ENCODE data around the gene CLCN5. TPM values are rescaled to one million over a fixed set of nuclear protein-coding genes. Genes with fewer than 3 reads are reported as not detected.

The CLCN5 gene
- total RNA-seq, 1 experiment from 2014 or later = 0.76 TPM

- DNase-seq = no peak
- no peaks in the 10 kb centered on the region for H3K36me3 ChIP-seq
These were observed 54.3 kb downstream of the CLCN5 start for GRCh38 chrX:49976682-49977197.

GRCh38 chrX:49977319-49978090 is 55.1 kb downstream of the CLCN5 start:
- no peak for DNase-seq
- H3K4me3 ChIP-seq = no peak overlapping the region
- no peaks in the 10 kb centered on the region for H3K27me3 ChIP-seq
- H3K9me3 ChIP-seq = no peaks in the 10 kb centered on the region
- H3K36me3 ChIP-seq = no peaks in the 10 kb centered on the region

More at GRCh38 chrX:49976682-49977197, 54.3 kb downstream of the CLCN5 start:
- Histone ChIP-seq H3K9me3 (no peaks in the 10 kb centered on the region), H3K27me3 (no peaks in the 10 kb centered on the region), H3K4me3 (no peak overlapping the region)

DNA sequence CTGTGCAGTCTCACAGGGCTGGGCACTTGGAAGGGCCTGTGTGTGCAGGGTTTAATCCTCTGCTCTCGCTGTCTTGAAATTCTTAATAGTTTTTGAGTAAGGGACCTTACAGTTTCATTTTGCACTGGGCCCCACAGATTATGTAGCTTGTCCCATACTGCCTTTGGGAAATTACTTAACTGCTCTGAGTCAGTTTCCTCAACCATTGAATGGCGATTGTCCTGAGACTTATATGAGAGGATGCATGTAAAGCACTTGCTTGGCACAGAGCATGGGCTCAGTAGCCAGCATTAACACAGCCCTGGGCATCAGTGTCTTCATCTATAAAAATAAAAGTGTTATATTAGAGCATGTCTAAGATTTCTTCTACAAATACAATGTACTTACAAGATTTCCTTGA is 55.8 kb downstream of the CLCN5 start:
- Histone ChIP-seq H3K4me3 (no peak overlapping the region), H3K9me3 (no peaks in the 10 kb centered on the region), H3K27me3 (no peaks in the 10 kb centered on the region), H3K36me3 (no peaks in the 10 kb centered on the region)
- no peak for DNase-seq

DNA sequence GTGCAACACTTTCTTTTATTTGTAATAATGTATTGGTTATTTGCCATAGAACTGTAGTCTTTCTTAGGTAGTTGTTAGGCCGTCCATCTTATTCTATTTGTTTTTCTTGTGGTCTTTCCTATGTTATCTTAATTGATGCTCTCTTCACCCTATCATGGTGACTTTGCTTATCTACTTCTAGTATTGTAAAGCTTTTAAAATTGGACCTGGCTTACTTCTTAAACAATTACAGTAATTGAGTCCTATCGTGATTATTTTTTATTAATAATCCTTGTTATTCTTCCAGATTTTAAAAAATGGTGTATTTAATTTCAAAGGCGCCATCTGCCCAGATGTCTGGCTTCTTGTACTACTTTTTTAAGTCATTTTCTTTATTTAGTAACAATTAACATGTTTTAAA is 63.7 kb downstream of the CLCN5 start:
- DNase-seq = no peak
- Histone ChIP-seq H3K9me3 (no peaks in the 10 kb centered on the region), H3K36me3 (no peaks in the 10 kb centered on the region), H3K4me3 (no peak overlapping the region), H3K27me3 (no peaks in the 10 kb centered on the region)

DNA sequence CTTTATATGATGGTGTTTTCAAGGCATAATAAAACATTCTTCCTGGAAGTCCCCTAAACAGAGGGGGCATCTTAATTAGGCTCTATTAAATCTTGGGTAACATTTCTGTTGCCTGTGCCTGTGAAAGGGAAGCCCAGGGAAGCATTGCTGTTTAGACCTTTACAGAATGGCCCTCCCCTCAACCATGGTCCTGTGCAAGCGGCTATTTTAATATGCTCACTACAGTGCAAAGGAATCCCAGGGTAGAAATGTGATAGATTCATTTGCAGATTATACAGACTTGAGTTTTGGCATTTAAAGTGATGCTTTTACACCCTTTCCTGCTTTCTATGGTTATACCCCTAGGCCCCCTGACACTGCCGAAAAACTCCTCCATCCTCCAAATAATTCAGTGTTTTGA is 65.3 kb downstream of the CLCN5 start:
- Histone ChIP-seq H3K36me3 (no peaks in the 10 kb centered on the region), H3K27me3 (no peaks in the 10 kb centered on the region), H3K4me3 (no peak overlapping the region), H3K9me3 (no peaks in the 10 kb centered on the region)
- no peak for DNase-seq

GRCh38 chrX:49988143-49988542 is 65.7 kb downstream of the CLCN5 start:
- H3K9me3 ChIP-seq = no peaks in the 10 kb centered on the region
- H3K4me3 ChIP-seq = no peak overlapping the region
- H3K36me3 ChIP-seq = no peaks in the 10 kb centered on the region
- no peaks in the 10 kb centered on the region for H3K27me3 ChIP-seq
- DNase-seq = no peak

GRCh38 chrX:49991758-49992157 is 69.4 kb downstream of the CLCN5 start:
- H3K36me3 ChIP-seq = no peaks in the 10 kb centered on the region
- H3K27me3 ChIP-seq = no peaks in the 10 kb centered on the region
- H3K9me3 ChIP-seq = no peaks in the 10 kb centered on the region
- no peak overlapping the region for H3K4me3 ChIP-seq
- DNase-seq = no peak

GRCh38 chrX:49992853-49993252 is 70.5 kb downstream of the CLCN5 start:
- no peak for DNase-seq
- H3K27me3 ChIP-seq = no peaks in the 10 kb centered on the region
- H3K36me3 ChIP-seq = no peaks in the 10 kb centered on the region

GRCh38 chrX:49993661-49994060 is 71.3 kb downstream of the CLCN5 start:
- DNase-seq = no peak
- no peaks in the 10 kb centered on the region for H3K36me3 ChIP-seq

More at GRCh38 chrX:49992853-49993252, 70.5 kb downstream of the CLCN5 start:
- Histone ChIP-seq H3K9me3 (no peaks in the 10 kb centered on the region), H3K4me3 (no peak overlapping the region)

GRCh38 chrX:49995107-49995731 is 72.8 kb downstream of the CLCN5 start:
- Histone ChIP-seq H3K36me3 (no peaks in the 10 kb centered on the region), H3K27me3 (no peaks in the 10 kb centered on the region), H3K9me3 (no peaks in the 10 kb centered on the region), H3K4me3 (no peak overlapping the region)
- DNase-seq = peak; percentile 1

More at GRCh38 chrX:49993661-49994060, 71.3 kb downstream of the CLCN5 start:
- Histone ChIP-seq H3K4me3 (no peak overlapping the region), H3K9me3 (no peaks in the 10 kb centered on the region), H3K27me3 (no peaks in the 10 kb centered on the region)

- H3K4me3 ChIP-seq = no peak overlapping the region
- no peaks in the 10 kb centered on the region for H3K9me3 ChIP-seq
- H3K36me3 ChIP-seq = no peaks in the 10 kb centered on the region
- DNase-seq = no peak
- no peaks in the 10 kb centered on the region for H3K27me3 ChIP-seq
These were observed 73.5 kb downstream of the CLCN5 start for GRCh38 chrX:49995795-49996455.

DNA sequence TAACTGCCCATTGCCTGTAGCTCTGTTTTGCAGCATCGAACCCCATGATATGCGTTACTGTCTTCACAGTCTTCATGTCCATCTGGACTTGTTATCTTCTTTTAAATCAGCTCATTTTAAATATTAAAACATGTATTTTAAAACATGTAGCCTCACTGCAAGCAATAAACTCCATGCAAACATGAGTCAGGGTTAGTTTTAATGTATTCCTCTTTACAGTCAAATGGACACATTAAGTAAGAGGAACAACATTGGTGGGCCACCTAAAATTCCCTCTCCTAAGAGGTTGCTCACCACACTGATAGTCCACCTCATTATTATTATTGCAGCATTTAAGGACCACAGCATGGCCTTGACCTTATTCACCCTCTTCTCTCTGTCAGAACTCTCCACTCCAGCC is 74.1 kb downstream of the CLCN5 start:
- no peaks in the 10 kb centered on the region for H3K36me3 ChIP-seq
- H3K9me3 ChIP-seq = no peaks in the 10 kb centered on the region
- H3K27me3 ChIP-seq = no peaks in the 10 kb centered on the region
- no peak overlapping the region for H3K4me3 ChIP-seq
- DNase-seq = no peak

DNA sequence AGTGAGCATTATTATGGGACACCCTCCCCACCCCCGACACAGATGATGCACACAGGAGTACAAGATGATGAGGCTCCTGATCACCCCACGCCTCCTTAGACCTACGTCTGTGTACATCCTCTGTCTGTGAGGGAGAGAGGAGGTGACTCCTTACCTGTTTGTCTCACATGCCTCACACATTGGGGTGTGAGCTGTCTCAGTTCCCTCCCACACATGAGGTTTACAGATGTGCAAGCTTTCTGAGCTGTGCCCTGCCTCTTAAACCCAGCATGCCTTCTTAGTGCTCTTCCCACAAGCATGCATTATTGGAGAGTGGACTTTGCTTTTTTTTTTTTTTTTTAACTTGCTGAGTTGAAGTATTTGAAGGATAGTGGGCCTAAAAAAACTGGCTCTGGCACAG is 76.7 kb downstream of the CLCN5 start:
- Histone ChIP-seq H3K9me3 (no peaks in the 10 kb centered on the region), H3K36me3 (no peaks in the 10 kb centered on the region), H3K27me3 (no peaks in the 10 kb centered on the region), H3K4me3 (no peak overlapping the region)
- DNase-seq = no peak

DNA sequence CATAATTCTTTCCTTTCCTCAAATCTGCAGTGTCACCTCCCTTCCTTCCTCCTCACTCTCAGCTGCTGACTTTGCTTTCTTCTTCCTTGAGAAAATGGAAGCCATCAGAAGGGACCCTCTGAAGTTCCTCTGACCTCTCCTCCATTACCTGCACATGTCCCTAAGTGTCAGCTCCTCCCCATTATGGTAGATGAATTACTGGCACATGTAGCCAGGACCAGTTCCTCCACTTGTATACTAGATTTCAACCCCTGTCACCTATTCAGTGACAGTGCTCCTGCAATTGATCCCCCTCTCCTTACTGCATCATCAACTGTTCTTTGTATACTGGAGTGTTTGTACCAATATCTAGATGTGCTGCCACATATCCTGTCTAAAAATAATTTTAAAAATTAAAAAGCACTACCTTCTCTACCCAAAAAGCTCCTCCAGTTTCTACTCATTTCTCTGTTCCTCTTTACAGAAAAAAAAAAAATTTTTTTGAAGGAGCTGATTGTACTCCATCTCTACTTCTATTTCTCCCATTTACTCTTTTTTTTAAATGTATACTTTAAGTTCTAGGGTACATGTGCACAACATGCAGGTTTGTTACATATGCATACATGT is 78.6 kb downstream of the CLCN5 start:
- Histone ChIP-seq H3K27me3 (no peaks in the 10 kb centered on the region), H3K4me3 (no peak overlapping the region), H3K36me3 (no peaks in the 10 kb centered on the region), H3K9me3 (no peaks in the 10 kb centered on the region)
- no peak for DNase-seq

GRCh38 chrX:50002067-50002714 is 79.8 kb downstream of the CLCN5 start:
- H3K9me3 ChIP-seq = no peaks in the 10 kb centered on the region
- H3K27me3 ChIP-seq = no peaks in the 10 kb centered on the region
- H3K36me3 ChIP-seq = no peaks in the 10 kb centered on the region
- no peak for DNase-seq
- H3K4me3 ChIP-seq = no peak overlapping the region

DNA sequence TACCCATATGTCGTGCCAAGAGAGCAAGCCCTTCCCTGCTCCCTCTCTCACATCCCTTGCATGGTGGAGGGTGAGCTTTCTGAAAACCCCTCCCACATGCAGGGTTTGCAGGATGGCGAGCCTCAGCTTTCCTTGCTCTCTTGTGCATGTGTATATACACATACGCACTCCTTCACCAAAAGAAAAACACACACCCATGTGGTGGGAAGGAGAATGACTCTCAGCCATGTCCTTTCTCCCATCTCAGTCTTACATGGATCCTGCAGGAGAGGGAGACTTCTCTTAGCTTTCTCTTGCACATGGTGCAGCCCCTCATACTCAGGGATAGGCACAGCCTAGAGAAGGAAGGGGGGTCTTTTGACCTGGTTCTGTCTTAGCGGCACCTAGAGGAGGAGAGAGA is 81.1 kb downstream of the CLCN5 start:
- no peak for DNase-seq
- no peak overlapping the region for H3K4me3 ChIP-seq
- no peaks in the 10 kb centered on the region for H3K27me3 ChIP-seq
- no peaks in the 10 kb centered on the region for H3K9me3 ChIP-seq
- H3K36me3 ChIP-seq = no peaks in the 10 kb centered on the region

GRCh38 chrX:50003927-50004326 is 81.5 kb downstream of the CLCN5 start:
- no peaks in the 10 kb centered on the region for H3K27me3 ChIP-seq
- H3K36me3 ChIP-seq = no peaks in the 10 kb centered on the region
- DNase-seq = no peak
- H3K4me3 ChIP-seq = no peak overlapping the region
- H3K9me3 ChIP-seq = no peaks in the 10 kb centered on the region
